ENCODE results near the gene ERCC4. TPM values are rescaled to one million over a fixed set of nuclear protein-coding genes. Genes with fewer than 3 reads are reported as not detected.

Gene ERCC4
- polyA plus RNA-seq, 3 donors = 1.3 to 4.2 (median 2.0) TPM

- WGBS, 3 donors = 93 to 96% (median 93%) methylated on average over 3 of the region's 3 CpGs
Observed at GRCh38 chr16:13969711-13970110, 49.8 kb downstream of the ERCC4 start.

DNA sequence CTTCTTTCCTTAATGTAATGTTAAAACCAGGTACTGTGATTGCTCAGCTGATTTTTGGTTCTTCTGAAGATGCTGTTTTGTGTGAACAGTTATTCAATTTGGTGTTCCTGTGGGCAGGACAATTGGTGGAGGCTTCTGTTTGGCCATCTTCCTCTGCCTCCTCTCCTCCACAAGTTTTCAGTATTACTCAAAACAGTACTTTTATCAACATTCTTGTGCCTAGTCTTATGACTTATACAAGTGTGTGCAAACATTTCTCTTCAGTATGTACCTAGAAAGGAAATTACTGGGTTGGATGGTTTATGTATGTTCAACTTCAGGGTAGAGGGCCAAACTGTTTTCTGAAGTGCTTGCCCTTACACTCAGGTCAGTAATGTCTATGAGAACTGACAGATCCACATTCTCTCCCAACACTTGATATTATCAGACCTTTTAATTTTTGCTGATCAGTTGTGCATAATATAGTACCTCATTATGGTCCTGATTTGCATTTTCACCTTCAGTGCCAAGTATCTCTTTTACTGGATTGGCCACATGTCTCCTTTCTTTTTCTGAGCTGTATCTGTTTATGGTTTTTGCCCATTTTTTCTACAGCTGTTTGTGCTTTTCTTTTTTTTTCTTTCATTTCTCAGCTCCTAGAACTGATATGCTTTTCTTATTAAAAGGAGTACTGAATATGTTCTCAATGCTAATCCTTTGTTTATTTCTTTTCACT, 50.9 kb downstream of the ERCC4 start:
- no peak overlapping the region for H3K27ac ChIP-seq (ENCODE audit: low read depth, low read length)

More at GRCh38 chr16:13969711-13970110, 49.8 kb downstream of the ERCC4 start:
- no peak overlapping the region for H3K27ac ChIP-seq (ENCODE audit: low read depth, low read length)

DNA sequence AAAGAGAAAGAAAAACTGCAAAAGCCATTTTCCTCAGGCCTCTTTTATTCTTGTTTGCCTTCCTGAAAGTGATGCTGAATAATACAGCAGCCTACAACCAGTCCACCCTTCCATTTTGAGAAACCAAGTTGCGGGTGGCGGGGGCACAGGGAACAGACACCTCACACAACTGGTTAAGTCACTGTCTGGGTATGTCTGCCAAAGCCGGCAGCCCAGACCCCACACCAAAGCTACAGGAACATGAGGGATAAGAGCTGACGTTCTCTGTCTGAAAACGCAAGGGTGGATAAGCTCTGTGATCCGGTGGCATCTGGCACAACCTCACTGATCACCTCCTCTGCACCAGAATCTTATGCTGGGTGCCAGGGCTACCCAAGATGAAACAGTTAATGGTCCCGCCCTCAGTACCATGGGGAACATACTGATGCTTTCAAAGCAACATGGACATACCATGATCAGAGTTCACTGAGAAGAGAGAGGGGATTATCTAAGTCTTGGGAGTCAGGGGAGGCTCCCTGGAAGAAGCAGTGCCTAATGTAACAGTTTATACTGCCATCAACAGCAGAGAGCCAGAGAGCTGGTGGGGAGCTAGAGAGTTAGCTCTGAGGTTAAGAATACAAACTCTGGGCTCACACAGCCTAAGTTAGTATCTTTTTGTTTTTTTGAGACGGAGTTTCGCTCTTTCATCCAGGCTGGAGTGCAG, 53.5 kb downstream of the ERCC4 start:
- no peak overlapping the region for H3K27ac ChIP-seq (ENCODE audit: low read depth, low read length)
- WGBS, 3 donors = 94 to 95% (median 95%) methylated on average over 9 of the region's 9 CpGs

- 92 to 95% (median 94%) methylated on average over 6 of the region's 6 CpGs for WGBS, 3 donors
- H3K27ac ChIP-seq (ENCODE audit: low read depth, low read length) = no peak overlapping the region
Observed at GRCh38 chr16:13977177-13977576, 57.2 kb downstream of the ERCC4 start.

DNA sequence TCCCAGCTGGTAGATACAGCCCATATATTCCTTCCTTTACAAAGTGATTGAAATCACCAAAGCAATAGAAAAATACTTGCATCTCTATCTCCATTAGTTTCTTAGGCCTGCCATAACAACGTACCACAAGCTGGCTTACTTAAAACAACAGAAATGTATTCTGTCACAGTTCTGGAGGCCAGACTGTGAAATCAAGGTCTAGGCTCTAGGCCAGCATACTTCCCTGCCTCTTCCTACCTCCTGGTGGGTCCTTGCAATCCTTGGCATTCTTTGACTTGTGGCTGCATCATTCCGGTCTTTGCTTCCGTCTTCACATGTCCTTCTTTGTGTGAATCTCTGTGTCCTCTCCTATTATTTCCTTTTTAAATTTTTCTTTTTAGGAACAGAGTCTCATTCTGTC, 62.5 kb downstream of the ERCC4 start:
- WGBS, 3 donors = 86 to 90% (median 87%) methylated on average over 3 of the region's 3 CpGs
- H3K27ac ChIP-seq (ENCODE audit: low read depth, low read length) = no peak overlapping the region

GRCh38 chr16:13983625-13984024, 63.7 kb downstream of the ERCC4 start:
- 69 to 83% (median 77%) methylated on average over 5 of the region's 5 CpGs for WGBS, 3 donors
- H3K27ac ChIP-seq (ENCODE audit: low read depth, low read length) = no peak overlapping the region

DNA sequence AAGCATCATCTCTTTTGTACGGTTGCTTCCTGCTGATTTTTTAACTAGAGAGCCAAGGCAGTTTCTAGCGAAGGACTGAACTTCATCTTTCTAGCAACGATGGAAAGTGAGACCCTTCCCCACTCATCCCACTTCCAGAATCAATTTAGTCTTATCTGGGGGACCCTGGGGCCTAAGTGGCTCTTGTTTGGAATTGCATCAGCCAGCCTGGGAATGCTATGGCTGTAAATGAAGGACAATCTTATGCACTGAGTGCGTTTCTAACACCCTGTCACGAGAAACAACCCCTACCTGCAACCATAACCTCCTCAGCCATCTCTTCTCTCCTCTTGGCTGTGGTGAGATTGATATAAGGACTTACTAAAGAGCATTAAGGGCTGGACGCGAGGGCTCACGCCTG, 64.8 kb downstream of the ERCC4 start:
- no peak overlapping the region for H3K27ac ChIP-seq (ENCODE audit: low read depth, low read length)
- 85 to 86% (median 85%) methylated on average over 8 of the region's 8 CpGs for WGBS, 3 donors

DNA sequence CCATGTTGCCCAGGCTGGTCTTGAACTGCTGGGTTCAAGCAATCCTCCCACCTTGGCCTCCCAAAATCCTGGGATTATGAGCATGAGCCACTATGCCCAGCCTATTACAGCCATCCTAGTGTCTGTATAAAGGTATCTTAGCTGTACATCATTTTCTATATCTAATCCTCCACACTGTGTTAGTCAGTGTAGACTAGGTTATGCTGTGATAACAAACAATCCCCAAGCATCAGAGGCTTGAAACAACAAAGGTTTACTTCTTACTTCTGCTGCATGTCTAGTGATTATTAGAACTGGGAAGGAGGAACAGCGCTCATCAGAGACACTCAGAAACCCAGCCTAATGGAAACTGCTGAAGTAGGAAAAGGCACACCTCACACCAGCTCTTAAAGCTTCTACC, 68.1 kb downstream of the ERCC4 start:
- WGBS, 3 donors = 94 to 100% (median 97%) methylated on average over 1 of the region's 1 CpG
- H3K27ac ChIP-seq (ENCODE audit: low read depth, low read length) = no peak overlapping the region

- H3K27ac ChIP-seq (ENCODE audit: low read depth, low read length) = no peak overlapping the region
- 87 to 96% (median 91%) methylated on average over 6 of the region's 6 CpGs for WGBS, 3 donors
Observed at GRCh38 chr16:13992322-13992721, 72.4 kb downstream of the ERCC4 start.

GRCh38 chr16:13992976-13993375, 73.0 kb downstream of the ERCC4 start:
- 78 to 95% (median 92%) methylated on average over 4 of the region's 4 CpGs for WGBS, 3 donors

GRCh38 chr16:13994239-13995106, 74.5 kb downstream of the ERCC4 start:
- 54 to 59% (median 56%) methylated on average over 14 of the region's 14 CpGs for WGBS, 3 donors
- H3K27ac ChIP-seq (ENCODE audit: low read depth, low read length) = no peak overlapping the region

More at GRCh38 chr16:13992976-13993375, 73.0 kb downstream of the ERCC4 start:
- no peak overlapping the region for H3K27ac ChIP-seq (ENCODE audit: low read depth, low read length)

GRCh38 chr16:13995194-13995593, 75.2 kb downstream of the ERCC4 start:
- 73 to 93% (median 85%) methylated on average over 1 of the region's 1 CpG for WGBS, 3 donors
- H3K27ac ChIP-seq (ENCODE audit: low read depth, low read length) = no peak overlapping the region

DNA sequence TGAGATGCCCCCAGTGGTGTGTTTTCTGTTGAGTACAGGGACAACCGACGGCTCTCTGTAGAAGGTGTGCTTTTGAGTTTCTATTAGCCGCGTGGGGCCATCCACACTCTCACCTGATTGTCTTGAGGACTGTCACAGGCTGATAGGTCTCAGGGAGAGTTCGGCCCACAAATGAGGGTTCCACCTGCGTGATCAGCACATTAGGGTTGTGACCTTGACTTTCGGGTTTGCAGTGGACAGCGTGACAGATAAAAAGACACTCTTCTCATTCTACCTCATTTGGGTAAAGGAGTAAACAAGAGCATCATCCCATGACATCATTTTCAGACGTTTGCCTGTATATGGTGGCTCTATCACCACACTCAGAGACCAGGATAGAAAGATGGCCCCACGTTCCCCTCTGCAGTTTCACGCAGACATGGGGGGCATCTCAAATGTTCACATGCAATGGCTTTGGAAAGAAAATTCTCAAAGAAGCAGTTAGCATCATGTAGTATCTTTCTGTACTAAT, 76.9 kb downstream of the ERCC4 start:
- H3K27ac ChIP-seq (ENCODE audit: low read depth, low read length) = no peak overlapping the region
- 76 to 92% (median 87%) methylated on average over 11 of the region's 11 CpGs for WGBS, 3 donors

- no peak overlapping the region for H3K27ac ChIP-seq (ENCODE audit: low read depth, low read length)
- 75 to 90% (median 87%) methylated on average over 4 of the region's 4 CpGs for WGBS, 3 donors
Observed at GRCh38 chr16:13997526-13997925, 77.6 kb downstream of the ERCC4 start.

- no peak overlapping the region for H3K27ac ChIP-seq (ENCODE audit: low read depth, low read length)
- WGBS, 3 donors = 59 to 64% (median 64%) methylated on average over 5 of the region's 5 CpGs
Observed at GRCh38 chr16:13997933-13998332, 78.0 kb downstream of the ERCC4 start.

DNA sequence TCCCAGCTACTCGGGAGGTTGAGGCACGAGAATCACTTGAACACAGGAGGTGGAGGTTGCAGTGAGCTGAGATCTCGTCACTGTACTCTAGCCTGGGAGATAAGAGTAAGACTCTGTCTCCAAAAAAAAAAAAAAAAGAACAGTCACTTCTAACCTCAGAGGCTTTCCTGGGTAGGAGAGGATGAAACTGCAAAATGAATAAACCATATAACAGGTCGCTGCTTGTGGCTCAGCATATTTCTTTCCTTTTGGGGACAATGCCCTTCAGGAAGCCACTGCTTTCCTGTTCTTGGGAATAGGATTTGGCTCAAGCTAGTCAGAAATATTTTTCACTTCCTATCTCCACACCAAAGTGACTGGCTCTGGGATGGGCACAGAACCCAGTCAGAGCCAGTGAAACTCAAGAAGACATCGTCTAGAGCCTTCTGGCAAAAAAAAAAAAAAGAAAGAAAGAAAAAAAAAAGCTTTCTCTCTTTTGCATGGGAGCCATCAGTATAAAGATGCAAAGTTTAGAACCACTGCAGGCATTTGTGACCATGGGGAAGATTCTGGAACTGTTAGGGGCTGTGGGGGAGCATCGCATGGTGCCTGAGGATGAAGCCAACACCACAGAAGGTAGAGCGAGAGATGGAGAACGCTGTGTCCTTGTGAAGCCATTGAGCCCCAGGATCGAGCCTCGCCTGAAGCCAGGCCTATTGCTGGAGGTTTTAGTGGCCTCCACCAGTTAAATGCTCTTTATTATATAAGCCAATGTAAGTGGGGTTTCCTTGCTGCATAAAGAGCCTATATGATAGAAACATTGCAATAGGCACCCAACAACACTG, 79.3 kb downstream of the ERCC4 start:
- 77 to 89% (median 78%) methylated on average over 10 of the region's 10 CpGs for WGBS, 3 donors
- no peak overlapping the region for H3K27ac ChIP-seq (ENCODE audit: low read depth, low read length)

- H3K27ac ChIP-seq (ENCODE audit: low read depth, low read length) = no peak overlapping the region
- WGBS, 3 donors = 54 to 72% (median 70%) methylated on average over 12 of the region's 12 CpGs
Observed at GRCh38 chr16:13999895-14000425, 80.0 kb downstream of the ERCC4 start.

- H3K27ac ChIP-seq (ENCODE audit: low read depth, low read length) = no peak overlapping the region
Observed at GRCh38 chr16:14001521-14001920, 81.6 kb downstream of the ERCC4 start.

More at GRCh38 chr16:14001521-14001920, 81.6 kb downstream of the ERCC4 start:
- WGBS, 3 donors = 92 to 96% (median 95%) methylated on average over 10 of the region's 10 CpGs

Measured in adipose tissue (tissue), 3 donors.